DOHH2 (cell line): ENCODE results near the gene SOCS2.

Source experiments
- H3F3A ChIP-seq: fragments of 200-600 bp; sonication (generic), shearing (Covaris generic); 2 replicates; pipeline ENCODE4 v1.6.0; 2016; ENCODE audit warnings: antibody characterized with exemption, mild to moderate bottlenecking; ENCODE audit not compliant: control insufficient read depth, insufficient read depth
- H3K27ac ChIP-seq: fragments of 200-600 bp; sonication (generic); 2 replicates; pipeline ENCODE4 v1.5.1; 2014; ENCODE audit warnings: low read depth, mild to moderate bottlenecking, low read length, moderate library complexity
- H3K27me3 ChIP-seq: fragments of 200-600 bp; sonication (generic); 2 replicates; pipeline ENCODE4 v1.6.1; 2014; ENCODE audit warnings: mild to moderate bottlenecking, low read length, mixed read lengths; ENCODE audit not compliant: control insufficient read depth
- H3K36me3 ChIP-seq: fragments of 200-600 bp; sonication (generic); 2 replicates; pipeline ENCODE4 v1.6.1; 2014; ENCODE audit warnings: mild to moderate bottlenecking, low read length, moderate library complexity, mixed read lengths; ENCODE audit not compliant: control insufficient read depth
- H3K4me1 ChIP-seq: fragments of 200-600 bp; sonication (generic); 2 replicates; pipeline ENCODE4 v1.6.1; 2014; ENCODE audit warnings: mild to moderate bottlenecking, low read length, mixed read lengths; ENCODE audit not compliant: control insufficient read depth
- H3K4me2 ChIP-seq: fragments of 200-600 bp; sonication (generic); 2 replicates; pipeline ENCODE4 v1.6.0; 2014; ENCODE audit warnings: mild to moderate bottlenecking, low read length, moderate library complexity
- H3K4me3 ChIP-seq: fragments of 200-600 bp; sonication (generic); 2 replicates; pipeline ENCODE4 v1.5.1; 2014; ENCODE audit warnings: mild to moderate bottlenecking, low read length, mixed read lengths
- H3K79me2 ChIP-seq: fragments of 200-600 bp; sonication (generic); 2 replicates; pipeline ENCODE4 v1.6.1; 2014; ENCODE audit warnings: mild to moderate bottlenecking, low read length, mixed read lengths; ENCODE audit not compliant: control insufficient read depth
- H3K9me2 ChIP-seq: fragments of 200-600 bp; sonication (generic); replicated peaks from 2 replicates; pipeline ENCODE4 v1.6.1; 2014; ENCODE audit warnings: mild to moderate bottlenecking, low read length, mixed read lengths; ENCODE audit not compliant: control insufficient read depth
- H3K9me3 ChIP-seq: fragments of 200-600 bp; sonication (generic); 2 replicates; pipeline ENCODE4 v1.6.1; 2014; ENCODE audit warnings: antibody characterized with exemption, low read length, mixed read lengths; ENCODE audit not compliant: control insufficient read depth, insufficient read depth
- H4K20me1 ChIP-seq: fragments of 200-600 bp; sonication (generic); 2 replicates; pipeline ENCODE4 v1.6.0; 2014; ENCODE audit warnings: low read depth, mild to moderate bottlenecking, antibody characterized with exemption, low read length, moderate library complexity; ENCODE audit not compliant: control insufficient read depth, insufficient read depth
- CTCF ChIP-seq: fragments of 200-600 bp; sonication (generic); IDR thresholded peaks from one replicate; pipeline ENCODE4 v1.5.1; 2014; ENCODE audit warnings: antibody characterized with exemption, mild to moderate bottlenecking, low read depth, low read length; ENCODE audit not compliant: poor library complexity, severe bottlenecking
- EZH2phosphoT487 ChIP-seq: fragments of 200-600 bp; sonication (generic); IDR thresholded peaks from 2 replicates; pipeline ENCODE4 v1.6.1; 2017; ENCODE audit warnings: borderline replicate concordance, mild to moderate bottlenecking, antibody characterized with exemption, low read length, moderate library complexity, mixed read lengths

The SOCS2 gene

GRCh38 chr12:93580682-93581081 is 8.2 kb downstream of the SOCS2 start:
- Histone ChIP-seq H3K4me1 (no peaks in the 10 kb centered on the region), H4K20me1 (no peaks in the 10 kb centered on the region), H3K79me2 (no peaks in the 10 kb centered on the region), H3K27me3 (peaks cover 86% of the 10 kb centered on the region), H3K27ac (no peak overlapping the region), H3K4me2 (no peak overlapping the region), H3K9me3 (no peaks in the 10 kb centered on the region), H3K9me2 (no peaks in the 10 kb centered on the region), H3F3A (no peaks in the 10 kb centered on the region), H3K4me3 (no peak overlapping the region), H3K36me3 (no peaks in the 10 kb centered on the region)
- TF ChIP-seq CTCF (no peak), EZH2phosphoT487 (no peak)

GRCh38 chr12:93581370-93581769 is 8.9 kb downstream of the SOCS2 start:
- H3F3A ChIP-seq: no peaks in the 10 kb centered on the region
- no peak overlapping the region for H3K4me2 ChIP-seq
- no peaks in the 10 kb centered on the region for H3K9me3 ChIP-seq
- TF ChIP-seq EZH2phosphoT487 (no peak), CTCF (no peak)
- H4K20me1 ChIP-seq: no peaks in the 10 kb centered on the region
- H3K79me2 ChIP-seq: no peaks in the 10 kb centered on the region
- no peaks in the 10 kb centered on the region for H3K9me2 ChIP-seq
- no peaks in the 10 kb centered on the region for H3K36me3 ChIP-seq
- no peak overlapping the region for H3K4me3 ChIP-seq
- H3K27me3 ChIP-seq: peaks cover 83% of the 10 kb centered on the region
- no peaks in the 10 kb centered on the region for H3K4me1 ChIP-seq
- no peak overlapping the region for H3K27ac ChIP-seq

GRCh38 chr12:93582351-93582750 is 9.9 kb downstream of the SOCS2 start:
- Histone ChIP-seq H3K9me2 (no peaks in the 10 kb centered on the region), H4K20me1 (no peaks in the 10 kb centered on the region), H3F3A (no peaks in the 10 kb centered on the region), H3K27ac (no peak overlapping the region), H3K9me3 (no peaks in the 10 kb centered on the region), H3K4me3 (no peak overlapping the region), H3K4me1 (no peaks in the 10 kb centered on the region), H3K4me2 (no peak overlapping the region), H3K27me3 (peaks cover 82% of the 10 kb centered on the region), H3K36me3 (no peaks in the 10 kb centered on the region), H3K79me2 (no peaks in the 10 kb centered on the region)
- TF ChIP-seq CTCF: no peak
- TF ChIP-seq EZH2phosphoT487: no peak
